ENCODE data around the gene VWA5A.

The VWA5A gene

GRCh38 chr11:124114942-124115781, at the start of gene VWA5A:
VWA5A (plus strand) TSS chr11:124115450; CDS start chr11:124117512, 2,062 bp downstream.
- H3K9ac ChIP-seq (ENCODE audit: low read length): peak within 1 kb of the TSS; percentile 56

GRCh38 chr11:124068601-124069110, 46.6 kb upstream of the VWA5A start:
- Histone ChIP-seq H3K27me3 (ENCODE audit: low read depth, low read length) (peaks cover 31% of the 10 kb centered on the region), H3K79me2 (ENCODE audit: low read length) (no peaks in the 10 kb centered on the region), H3K27ac (ENCODE audit: low read length) (no peak overlapping the region), H2AFZ (ENCODE audit: low read depth, low read length) (no peak overlapping the region), H3K4me2 (ENCODE audit: low read length) (no peak overlapping the region), H3K9ac (ENCODE audit: low read length) (no peak overlapping the region), H3K36me3 (replicated peaks; ENCODE audit: low read depth, low read length) (no peaks in the 10 kb centered on the region), H4K20me1 (ENCODE audit: insufficient read depth, low read length) (no peaks in the 10 kb centered on the region), H3K9me3 (ENCODE audit: insufficient read depth, low read length) (no peaks in the 10 kb centered on the region), H3K4me3 (ENCODE audit: low read length) (no peak overlapping the region), H3K4me1 (ENCODE audit: low read length) (peaks cover 29% of the 10 kb centered on the region)
- no peak for TF ChIP-seq EZH2phosphoT487 (IDR thresholded peaks at IDR 0.05; ENCODE audit: low read depth)
- TF ChIP-seq, protein P1, sequence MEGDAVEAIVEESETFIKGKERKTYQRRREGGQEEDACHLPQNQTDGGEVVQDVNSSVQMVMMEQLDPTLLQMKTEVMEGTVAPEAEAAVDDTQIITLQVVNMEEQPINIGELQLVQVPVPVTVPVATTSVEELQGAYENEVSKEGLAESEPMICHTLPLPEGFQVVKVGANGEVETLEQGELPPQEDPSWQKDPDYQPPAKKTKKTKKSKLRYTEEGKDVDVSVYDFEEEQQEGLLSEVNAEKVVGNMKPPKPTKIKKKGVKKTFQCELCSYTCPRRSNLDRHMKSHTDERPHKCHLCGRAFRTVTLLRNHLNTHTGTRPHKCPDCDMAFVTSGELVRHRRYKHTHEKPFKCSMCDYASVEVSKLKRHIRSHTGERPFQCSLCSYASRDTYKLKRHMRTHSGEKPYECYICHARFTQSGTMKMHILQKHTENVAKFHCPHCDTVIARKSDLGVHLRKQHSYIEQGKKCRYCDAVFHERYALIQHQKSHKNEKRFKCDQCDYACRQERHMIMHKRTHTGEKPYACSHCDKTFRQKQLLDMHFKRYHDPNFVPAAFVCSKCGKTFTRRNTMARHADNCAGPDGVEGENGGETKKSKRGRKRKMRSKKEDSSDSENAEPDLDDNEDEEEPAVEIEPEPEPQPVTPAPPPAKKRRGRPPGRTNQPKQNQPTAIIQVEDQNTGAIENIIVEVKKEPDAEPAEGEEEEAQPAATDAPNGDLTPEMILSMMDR (IDR thresholded peaks at IDR 0.05; ENCODE audit: low read depth, low read length): no peak

More at GRCh38 chr11:124114942-124115781, at the start of gene VWA5A:
- H2AFZ ChIP-seq (ENCODE audit: low read depth, low read length): peak within 1 kb of the TSS; percentile 97
- H3K9me3 ChIP-seq (ENCODE audit: insufficient read depth, low read length): no peaks in the 10 kb centered on the region
- peak within 1 kb of the TSS; percentile 80 for H3K4me3 ChIP-seq (ENCODE audit: low read length)
- H4K20me1 ChIP-seq (ENCODE audit: insufficient read depth, low read length): no peaks in the 10 kb centered on the region
- H3K4me1 ChIP-seq (ENCODE audit: low read length): peaks cover 8% of the 10 kb centered on the region; the same call in 1 of the 2 replicates
- H3K27ac ChIP-seq (ENCODE audit: low read length): no peak within 1 kb of the TSS
- no peaks in the 10 kb centered on the region for H3K79me2 ChIP-seq (ENCODE audit: low read length)
- H3K36me3 ChIP-seq (replicated peaks; ENCODE audit: low read depth, low read length): no peaks in the 10 kb centered on the region
- H3K27me3 ChIP-seq (ENCODE audit: low read depth, low read length): no peaks in the 10 kb centered on the region
- H3K4me2 ChIP-seq (ENCODE audit: low read length): peak within 1 kb of the TSS; percentile 79
- TF ChIP-seq EZH2phosphoT487 (IDR thresholded peaks at IDR 0.05; ENCODE audit: low read depth): no peak

DNA sequence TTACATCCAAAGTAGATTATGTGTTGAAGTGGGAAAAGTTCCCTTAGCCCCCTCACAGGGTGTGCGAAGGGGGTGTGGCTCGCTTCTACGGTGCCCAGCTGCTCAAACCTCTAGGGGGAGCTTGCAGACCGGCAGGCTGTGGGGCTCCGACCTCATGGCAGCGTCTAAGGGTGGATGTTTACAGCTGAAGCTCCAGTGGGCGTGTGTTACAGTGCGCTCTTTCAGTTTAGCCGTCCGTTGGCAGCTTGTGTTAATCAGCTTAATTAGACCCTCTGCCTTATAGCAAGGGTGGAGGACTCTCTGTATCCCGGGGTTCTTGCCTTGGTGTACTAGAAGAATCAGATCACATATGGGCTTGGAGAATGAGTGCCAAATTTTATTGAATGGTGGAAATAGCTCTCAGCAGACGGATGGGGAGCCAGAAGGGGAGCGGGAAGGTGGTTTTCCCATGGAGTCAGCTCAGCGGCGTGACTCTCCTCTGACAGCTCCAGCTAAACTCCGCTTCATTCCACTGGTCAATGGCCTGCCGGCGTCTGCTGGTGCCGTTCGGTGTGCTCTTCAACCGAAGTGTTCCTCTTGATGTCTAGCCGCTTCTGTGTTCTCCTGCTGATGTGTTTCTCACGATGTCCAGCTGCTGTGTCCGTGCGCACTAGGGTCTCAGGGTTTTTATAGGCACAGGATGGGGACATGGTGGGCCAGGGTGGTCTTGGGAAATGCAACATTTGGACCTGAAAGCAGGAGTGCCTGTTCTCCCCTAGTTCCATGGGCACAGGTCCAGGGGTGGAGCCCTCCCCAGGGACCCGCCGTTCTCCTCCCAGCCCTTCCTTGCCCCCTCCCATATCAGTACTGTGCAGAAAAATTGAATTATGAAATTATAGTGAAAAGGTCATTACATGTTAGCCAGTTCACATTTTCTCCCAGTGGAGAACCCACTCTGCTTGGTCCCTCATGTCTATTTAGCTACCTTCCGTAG, 45.5 kb upstream of the VWA5A start:
- peak overlapping the region; percentile 71 for H3K4me3 ChIP-seq (ENCODE audit: low read length)
- H2AFZ ChIP-seq (ENCODE audit: low read depth, low read length): peak overlapping the region; percentile 79; the same call in 1 of the 2 replicates
- H4K20me1 ChIP-seq (ENCODE audit: insufficient read depth, low read length): no peaks in the 10 kb centered on the region
- TF ChIP-seq, protein P1 (IDR thresholded peaks at IDR 0.05; ENCODE audit: low read depth, low read length): peak; percentile 75
- no peak for TF ChIP-seq EZH2phosphoT487 (IDR thresholded peaks at IDR 0.05; ENCODE audit: low read depth)
- peak overlapping the region; percentile 89 for H3K4me2 ChIP-seq (ENCODE audit: low read length)
- H3K9ac ChIP-seq (ENCODE audit: low read length): 0 out of 2 replicates have a peak overlapping the region, but pooled peaks have one; percentile 27
- H3K27me3 ChIP-seq (ENCODE audit: low read depth, low read length): peaks cover 31% of the 10 kb centered on the region
- H3K27ac ChIP-seq (ENCODE audit: low read length): no peak overlapping the region
- no peaks in the 10 kb centered on the region for H3K79me2 ChIP-seq (ENCODE audit: low read length)
- H3K4me1 ChIP-seq (ENCODE audit: low read length): peaks cover 29% of the 10 kb centered on the region
- no peaks in the 10 kb centered on the region for H3K9me3 ChIP-seq (ENCODE audit: insufficient read depth, low read length)
- H3K36me3 ChIP-seq (replicated peaks; ENCODE audit: low read depth, low read length): no peaks in the 10 kb centered on the region

DNA sequence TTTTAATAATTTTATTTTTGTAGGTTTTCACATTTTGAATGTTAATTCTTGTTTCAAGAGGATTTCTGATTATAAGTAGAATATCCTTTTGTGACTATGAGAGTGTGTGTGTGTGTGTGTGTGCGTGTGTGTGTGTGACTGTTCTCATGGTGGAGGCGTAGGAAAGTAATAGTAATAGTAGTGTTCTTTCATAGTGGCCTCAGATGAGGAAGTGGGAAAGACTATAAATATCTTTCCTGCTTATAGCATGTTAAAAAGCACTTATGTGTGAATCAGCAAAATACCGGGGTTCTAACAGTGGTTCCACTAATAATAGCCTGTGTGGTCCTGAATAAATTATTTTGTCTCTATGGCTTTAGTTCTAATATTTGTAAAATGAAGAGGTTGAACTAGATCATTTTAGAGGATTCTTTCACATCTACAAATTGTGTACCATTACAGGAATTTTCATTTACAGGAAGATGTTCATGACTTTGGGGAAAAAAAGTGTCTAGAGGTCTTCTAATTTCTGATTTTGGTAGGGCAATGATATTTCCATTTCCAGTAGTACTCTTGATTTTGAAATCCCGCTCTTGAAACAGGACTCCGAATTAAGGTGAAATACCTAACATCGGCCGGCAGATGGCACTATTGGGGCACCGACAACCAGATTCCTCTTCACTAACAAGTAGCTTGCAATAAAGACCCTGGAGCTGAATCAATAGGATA, 44.2 kb upstream of the VWA5A start:
- peak overlapping the region; percentile 20; the same call in 1 of the 2 replicates for H2AFZ ChIP-seq (ENCODE audit: low read depth, low read length)
- peak overlapping the region; percentile 77 for H3K27ac ChIP-seq (ENCODE audit: low read length)
- H3K4me1 ChIP-seq (ENCODE audit: low read length): peaks cover 29% of the 10 kb centered on the region
- H3K27me3 ChIP-seq (ENCODE audit: low read depth, low read length): peaks cover 29% of the 10 kb centered on the region
- H3K4me3 ChIP-seq (ENCODE audit: low read length): peak overlapping the region; percentile 68
- no peaks in the 10 kb centered on the region for H3K9me3 ChIP-seq (ENCODE audit: insufficient read depth, low read length)
- no peaks in the 10 kb centered on the region for H3K79me2 ChIP-seq (ENCODE audit: low read length)
- no peak for TF ChIP-seq EZH2phosphoT487 (IDR thresholded peaks at IDR 0.05; ENCODE audit: low read depth)
- TF ChIP-seq, protein P1 (IDR thresholded peaks at IDR 0.05; ENCODE audit: low read depth, low read length): peak; percentile 88
- peak overlapping the region; percentile 63 for H3K9ac ChIP-seq (ENCODE audit: low read length)
- H3K36me3 ChIP-seq (replicated peaks; ENCODE audit: low read depth, low read length): no peaks in the 10 kb centered on the region
- no peaks in the 10 kb centered on the region for H4K20me1 ChIP-seq (ENCODE audit: insufficient read depth, low read length)
- H3K4me2 ChIP-seq (ENCODE audit: low read length): peak overlapping the region; percentile 87

Data from OCI-LY3 (cell line).